ENCODE results near the gene LEMD2.

Gene LEMD2

GRCh38 chr6:33759887-33760629, 28.9 kb downstream of the LEMD2 start:
- DNase-seq: no peak

- no peak for DNase-seq
These were observed 30.1 kb downstream of the LEMD2 start for GRCh38 chr6:33758815-33759216.

GRCh38 chr6:33757906-33758305, 31.0 kb downstream of the LEMD2 start:
- no peak for DNase-seq

- no peak for DNase-seq
These were observed 31.8 kb downstream of the LEMD2 start for GRCh38 chr6:33757113-33757512.

GRCh38 chr6:33756211-33756954, 32.5 kb downstream of the LEMD2 start:
- DNase-seq: no peak

GRCh38 chr6:33755070-33755869, 33.7 kb downstream of the LEMD2 start:
- DNase-seq: no peak

GRCh38 chr6:33754222-33754621, 34.7 kb downstream of the LEMD2 start:
- DNase-seq: no peak

- DNase-seq: no peak
These were observed 36.3 kb downstream of the LEMD2 start for GRCh38 chr6:33752646-33753015.

GRCh38 chr6:33751771-33752645, 36.9 kb downstream of the LEMD2 start:
- no peak for DNase-seq

- no peak for DNase-seq
These were observed 38.5 kb downstream of the LEMD2 start for GRCh38 chr6:33750244-33750991.

GRCh38 chr6:33749401-33749800, 39.5 kb downstream of the LEMD2 start:
- DNase-seq: no peak

- DNase-seq: no peak
These were observed 40.1 kb downstream of the LEMD2 start for GRCh38 chr6:33748841-33749240.

GRCh38 chr6:33747823-33748222, 41.1 kb downstream of the LEMD2 start:
- DNase-seq: no peak

GRCh38 chr6:33746651-33747100, 42.3 kb downstream of the LEMD2 start, which contains the start of gene IP6K3:
TSS of gene IP6K3 (minus strand) at chr6:33746905. CDS start at chr6:33735476, 11,429 bp downstream.
- peak in 48 of 51 donors; percentile 18 to 93 (median 76) for DNase-seq

GRCh38 chr6:33746036-33746600, 42.8 kb downstream of the LEMD2 start:
- peak in 49 of 51 donors; percentile 4 to 85 (median 65) for DNase-seq

- peak in 2 of 51 donors; percentile 26 to 52 for DNase-seq
These were observed 43.4 kb downstream of the LEMD2 start for GRCh38 chr6:33745548-33745947.

- DNase-seq: peak in 1 of 51 donors; percentile 52
These were observed 43.9 kb downstream of the LEMD2 start for GRCh38 chr6:33744895-33745546.

GRCh38 chr6:33744001-33744848, 44.7 kb downstream of the LEMD2 start:
- DNase-seq: peak in 50 of 51 donors; percentile 7 to 84 (median 47)
